HG02938 (cell line): ENCODE results near the gene LEAP2.

Experiments used
- ATAC-seq: cut with Tn5 transposase; IDR thresholded peaks from one replicate; pipeline ENCODE4 v1.9.1; 2021; ENCODE audit warnings: mild to moderate bottlenecking, moderate library complexity; ENCODE audit not compliant: unreplicated experiment

LEAP2 gene

DNA sequence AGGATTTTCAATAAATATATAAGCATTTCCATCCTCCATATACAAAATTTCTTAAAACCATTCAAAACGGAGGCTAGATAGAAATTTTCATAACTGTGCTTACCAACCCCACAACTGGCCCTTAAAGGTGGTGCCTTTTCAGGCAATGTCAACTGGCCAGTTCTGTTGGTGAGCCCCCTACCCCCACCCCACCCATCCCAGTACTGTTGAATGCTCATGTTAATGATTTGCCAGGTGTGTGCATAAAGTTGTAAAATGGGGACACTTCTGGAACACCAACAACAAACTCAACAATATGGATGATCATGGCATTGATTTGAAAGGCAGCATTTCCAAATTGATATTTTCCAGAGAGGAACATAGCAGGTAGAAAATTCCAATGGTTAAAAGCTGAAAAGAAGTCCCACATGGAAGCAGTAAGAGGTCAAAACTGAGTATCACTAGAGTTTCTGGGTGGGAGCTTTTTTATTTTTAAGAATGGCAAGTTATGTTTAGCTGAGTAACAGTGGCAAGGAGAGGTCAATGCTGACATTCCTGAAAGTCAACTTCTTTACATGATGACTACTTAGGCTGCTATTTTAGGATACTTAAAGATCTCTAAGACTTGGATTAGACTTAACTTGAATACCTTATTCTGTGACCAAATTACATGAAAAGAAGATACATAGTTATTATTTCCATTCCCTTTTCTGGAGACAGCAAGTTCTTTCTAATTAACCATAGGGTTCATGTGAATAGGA, 2.7 kb downstream of the LEAP2 start:
- no peak for ATAC-seq

DNA sequence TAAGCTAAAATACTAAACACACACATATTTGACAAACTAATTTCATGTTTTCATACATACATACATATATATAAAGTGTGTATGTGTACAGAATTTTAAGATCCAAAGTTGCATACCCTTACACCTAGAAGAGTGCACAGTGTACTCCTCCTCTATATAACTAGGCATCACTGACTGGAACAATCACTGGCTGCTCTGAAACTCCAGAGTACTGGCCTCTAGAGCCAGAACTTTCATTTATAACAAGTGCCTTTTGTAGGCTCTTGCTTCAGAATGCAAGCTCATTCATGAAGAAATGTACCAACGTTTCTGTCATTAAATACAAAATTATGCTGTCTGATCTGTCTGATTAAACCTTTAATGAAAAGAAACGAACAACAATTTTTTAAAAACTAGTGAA, 4.0 kb downstream of the LEAP2 start:
- ATAC-seq = no peak

DNA sequence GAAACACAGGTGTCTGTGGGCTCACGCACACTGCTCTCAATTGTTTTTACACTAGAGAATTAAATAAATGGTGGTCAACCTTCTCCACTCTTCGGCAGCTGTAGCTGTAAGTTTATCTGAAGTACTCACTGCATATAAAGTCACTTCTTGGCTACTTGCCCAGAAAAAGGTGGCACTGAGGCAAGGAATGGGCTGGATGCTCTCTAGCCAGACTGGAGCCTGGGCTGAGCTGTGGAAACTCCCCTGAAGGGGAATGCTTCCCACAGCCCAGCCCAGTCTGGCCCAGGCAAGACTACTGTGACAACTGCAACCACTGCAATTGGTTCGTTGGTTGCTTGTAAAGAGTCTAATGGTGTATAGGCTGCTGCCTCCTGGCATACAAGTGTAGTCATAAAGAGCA, 4.5 kb downstream of the LEAP2 start:
- ATAC-seq = no peak

- no peak for ATAC-seq
These were observed 9.9 kb downstream of the LEAP2 start for GRCh38 chr5:132883261-132883834.

DNA sequence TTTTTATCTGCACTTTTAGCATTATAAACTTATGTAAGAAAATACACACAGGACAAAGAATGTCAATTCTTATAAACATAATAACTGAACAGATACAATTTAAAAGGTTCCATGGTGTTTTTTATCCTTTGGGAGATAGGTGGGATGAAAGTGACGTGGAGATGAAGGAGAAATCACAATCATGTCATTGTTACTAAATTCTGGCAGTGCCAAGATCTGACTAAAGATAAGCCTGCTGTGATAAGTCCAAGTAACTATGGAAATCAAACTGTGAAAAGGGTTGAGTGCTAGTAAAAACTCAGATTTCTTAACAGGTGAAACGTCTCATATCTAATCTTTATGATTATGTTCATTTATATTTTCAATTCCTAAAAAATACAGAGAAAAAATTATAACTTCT, 11.1 kb downstream of the LEAP2 start:
- ATAC-seq = no peak

DNA sequence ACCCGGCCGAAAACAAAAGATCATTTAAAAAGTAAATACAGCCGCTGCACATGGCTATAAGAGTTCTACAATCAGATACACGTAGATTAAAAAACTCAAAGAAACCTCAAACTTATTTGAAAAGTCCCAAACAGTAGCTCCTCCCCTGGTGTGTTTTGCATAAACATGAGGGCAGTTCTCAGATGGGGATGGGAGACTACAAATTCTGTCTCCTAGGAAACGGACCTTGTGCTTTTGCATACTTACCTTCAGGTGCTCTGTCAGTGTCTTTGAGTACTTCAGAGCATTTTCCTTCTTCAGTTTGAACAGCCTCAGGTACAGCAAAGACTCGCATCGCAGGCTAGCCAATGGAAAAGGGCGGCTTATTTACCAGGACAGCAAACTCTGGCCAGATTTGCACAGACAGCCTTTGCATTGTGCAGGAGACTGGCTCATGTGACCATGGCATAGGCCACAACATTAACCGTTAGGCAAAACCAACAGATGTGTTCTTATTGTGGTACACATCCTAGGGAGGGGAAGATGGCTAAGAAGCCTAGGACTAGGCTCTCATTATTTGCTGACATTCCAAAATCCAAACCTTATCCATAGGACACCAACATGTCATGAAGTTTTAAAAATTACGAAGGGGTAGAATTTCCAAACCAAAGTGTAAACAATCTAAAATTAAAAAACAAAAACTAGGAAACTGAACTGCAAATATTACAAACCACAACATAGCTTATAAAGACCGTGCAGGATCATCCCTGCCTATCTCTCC, 12.8 kb downstream of the LEAP2 start:
- ATAC-seq = no peak

- ATAC-seq = no peak
These were observed 13.8 kb downstream of the LEAP2 start for GRCh38 chr5:132887283-132887682.

GRCh38 chr5:132889501-132889900, 16.0 kb downstream of the LEAP2 start:
- ATAC-seq = no peak

- no peak for ATAC-seq
These were observed 17.3 kb downstream of the LEAP2 start for GRCh38 chr5:132890817-132891216.

DNA sequence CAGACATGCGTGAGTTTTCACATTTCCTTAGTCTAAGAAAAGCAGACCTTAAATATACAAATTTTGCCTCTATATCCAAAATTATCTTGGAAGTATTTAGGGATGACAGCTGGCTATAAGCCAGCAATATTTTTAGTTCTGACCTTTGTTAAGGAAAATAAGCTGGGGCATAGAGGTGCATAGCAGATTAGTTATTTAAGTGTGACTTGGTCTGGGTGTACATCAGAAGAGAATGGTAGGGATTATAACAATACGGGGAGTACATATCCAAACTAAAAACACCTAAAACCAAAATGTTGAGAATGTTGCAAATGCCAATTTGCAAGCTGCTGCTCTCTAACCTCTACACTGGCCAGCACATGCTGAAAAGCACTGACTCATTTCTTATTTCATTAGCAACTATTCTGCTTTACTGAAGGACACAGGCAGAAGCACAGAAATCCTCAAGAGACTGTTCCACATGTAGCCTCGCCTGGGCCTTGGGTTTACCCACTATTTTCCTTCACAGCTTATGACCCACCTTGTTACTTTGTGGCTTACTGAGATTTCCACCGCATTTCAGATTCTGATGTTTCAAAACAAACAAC, 22.3 kb downstream of the LEAP2 start:
- ATAC-seq = no peak

GRCh38 chr5:132896685-132897084, 23.2 kb downstream of the LEAP2 start:
- no peak for ATAC-seq

- no peak for ATAC-seq
These were observed 24.6 kb downstream of the LEAP2 start for GRCh38 chr5:132898094-132898493.

GRCh38 chr5:132901036-132901435, 27.6 kb downstream of the LEAP2 start:
- no peak for ATAC-seq

- ATAC-seq = no peak
These were observed 28.3 kb downstream of the LEAP2 start for GRCh38 chr5:132901730-132902129.

DNA sequence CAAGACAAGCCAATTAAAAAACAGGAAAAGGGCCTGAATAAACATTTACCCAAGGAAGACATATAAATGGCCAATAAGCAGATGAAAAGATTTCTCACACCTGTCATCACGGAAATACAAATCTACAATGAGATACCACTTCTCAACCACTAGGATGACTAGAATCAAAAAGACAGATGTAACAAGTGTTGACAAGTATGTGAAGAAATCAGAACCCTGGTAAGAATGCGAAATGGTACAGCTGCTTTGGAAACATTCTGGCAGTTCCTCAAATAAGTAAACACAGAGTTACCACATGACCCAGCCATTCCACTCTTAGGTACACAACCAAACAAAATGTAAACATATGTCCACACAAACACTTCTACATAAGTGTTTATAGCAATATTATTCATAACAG, 32.5 kb downstream of the LEAP2 start:
- no peak for ATAC-seq

- no peak for ATAC-seq
These were observed 33.7 kb downstream of the LEAP2 start for GRCh38 chr5:132907161-132907560.

DNA sequence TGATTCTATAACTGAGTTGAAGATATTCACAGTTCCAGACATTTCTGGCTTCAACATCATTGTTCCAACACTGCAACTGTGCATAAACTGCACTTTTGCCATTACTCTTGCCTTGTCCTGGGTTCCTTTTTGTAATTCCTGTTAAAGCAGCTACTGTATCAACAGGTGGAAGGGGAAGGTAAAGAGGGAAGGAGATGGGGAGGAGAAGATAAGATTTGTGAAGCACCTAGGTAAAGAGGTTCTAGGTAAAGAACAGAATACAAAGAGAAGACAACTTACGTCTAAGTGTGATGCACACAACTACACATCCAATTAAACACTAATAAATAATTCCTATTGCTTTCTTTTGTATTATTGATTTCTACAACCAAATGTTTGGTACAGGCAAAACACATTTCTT, 36.2 kb downstream of the LEAP2 start:
- ATAC-seq = no peak

DNA sequence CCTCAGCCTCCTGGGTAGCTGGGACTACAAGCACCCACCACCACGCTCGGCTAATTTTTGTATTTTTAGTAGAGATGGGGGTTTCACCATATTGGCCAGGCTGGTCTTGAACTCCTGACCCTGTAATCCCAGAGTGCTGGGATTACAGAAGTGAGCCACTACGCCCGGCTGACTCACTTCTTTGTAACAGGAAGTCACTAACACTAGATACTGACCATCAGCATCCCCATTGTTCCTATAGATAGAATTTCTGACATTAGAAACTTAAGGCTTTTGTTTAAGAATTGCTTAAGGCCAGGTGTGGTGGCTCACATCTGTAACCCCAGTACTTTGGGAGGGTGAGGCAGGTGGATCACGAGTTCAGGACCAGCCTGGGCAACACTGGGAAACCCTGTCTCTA, 42.2 kb downstream of the LEAP2 start:
- no peak for ATAC-seq

DNA sequence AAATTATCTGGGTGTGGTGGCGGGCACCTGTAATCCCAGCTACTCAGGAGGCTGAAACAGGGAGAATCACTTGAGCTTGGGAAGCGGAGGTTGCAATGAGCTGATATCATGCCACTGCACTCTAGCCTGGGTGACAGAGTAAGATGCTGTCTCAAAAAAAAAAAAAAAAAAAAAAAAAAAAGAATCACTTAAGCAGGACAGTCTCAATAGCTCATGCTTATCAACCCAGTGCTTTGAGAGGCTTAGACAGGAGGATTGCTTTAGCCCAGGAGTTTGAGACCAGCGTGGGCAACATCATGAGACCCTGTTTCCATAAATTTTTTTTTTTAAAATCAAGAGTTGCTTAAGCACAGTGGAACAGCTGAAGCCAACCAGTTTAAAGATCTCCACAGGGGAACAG, 42.6 kb downstream of the LEAP2 start:
- ATAC-seq = no peak
